GM21381 (cell line): Measurements from ENCODE around the gene PDK4.

Experiments
- ATAC-seq: cut with Tn5 transposase; IDR thresholded peaks from one replicate; pipeline ENCODE4 v1.9.1; 2021; ENCODE audit warnings: mild to moderate bottlenecking, moderate library complexity; ENCODE audit not compliant: unreplicated experiment

PDK4 gene

DNA sequence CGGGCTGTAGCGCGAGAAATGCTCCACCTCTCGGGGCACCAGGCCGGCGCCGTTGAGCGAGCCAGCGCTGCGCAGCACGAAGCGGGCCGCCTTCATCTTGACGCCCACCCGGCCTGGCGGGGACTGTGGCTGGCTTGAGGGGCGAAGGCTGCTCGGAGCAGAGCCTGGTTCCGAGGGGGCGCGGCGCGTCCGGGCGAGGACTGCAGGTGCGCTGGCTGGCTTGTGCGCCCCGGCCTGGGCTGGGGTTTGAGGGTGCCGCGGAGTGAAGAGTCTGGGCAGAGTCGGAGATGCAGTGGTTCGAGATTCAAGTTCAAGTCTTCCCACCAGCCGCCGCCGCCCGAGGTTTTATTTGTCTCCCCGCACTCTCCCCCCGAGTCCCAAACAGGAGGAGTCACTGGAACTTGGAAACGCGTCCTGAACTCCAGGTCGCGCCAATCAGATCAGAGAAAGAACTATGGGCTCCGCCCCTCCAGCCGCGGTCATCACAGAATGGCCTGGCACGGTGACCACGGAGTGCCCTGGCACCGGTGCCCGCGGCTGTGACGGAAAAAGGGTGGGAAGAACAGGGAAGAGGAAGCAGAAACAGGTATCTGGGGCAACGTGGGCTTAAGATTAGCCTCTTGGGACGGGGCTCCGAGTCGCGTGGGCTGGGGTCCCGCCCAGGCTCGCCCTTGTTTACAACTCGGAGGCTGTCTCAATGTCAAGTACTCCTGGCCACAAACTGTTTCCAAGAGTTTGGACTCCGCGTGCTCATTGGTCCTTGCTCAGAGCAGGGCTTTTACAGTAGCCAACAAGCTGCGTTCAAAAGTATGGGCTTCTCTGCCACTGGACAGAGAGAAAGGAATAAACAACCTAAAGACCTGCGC is at the start of gene PDK4:
TSS of gene PDK4 (minus strand) at position 319 of the 866 bp plus-strand sequence. CDS start at position 96, 223 bp downstream.
- ATAC-seq, result no peak

DNA sequence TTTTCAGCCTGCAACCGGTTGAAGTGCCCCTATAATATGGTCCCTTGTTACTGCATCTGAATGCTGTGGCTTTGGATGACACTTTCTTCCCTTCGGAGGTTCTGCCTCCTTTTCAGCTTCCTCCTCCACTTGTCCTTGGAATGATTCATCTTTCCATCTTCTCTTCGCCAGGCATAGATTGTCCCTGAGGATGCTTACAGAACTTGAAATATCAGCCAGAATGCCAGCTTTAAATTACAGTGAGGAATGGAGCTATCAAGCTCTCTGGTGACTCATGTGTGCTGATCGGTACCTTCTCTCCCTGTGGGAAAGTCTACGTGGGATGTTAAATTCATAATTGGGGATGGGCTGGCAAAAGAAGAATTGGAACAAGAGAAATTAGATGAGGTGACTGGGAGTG is 45.9 kb upstream of the PDK4 start:
- no peak for ATAC-seq

DNA sequence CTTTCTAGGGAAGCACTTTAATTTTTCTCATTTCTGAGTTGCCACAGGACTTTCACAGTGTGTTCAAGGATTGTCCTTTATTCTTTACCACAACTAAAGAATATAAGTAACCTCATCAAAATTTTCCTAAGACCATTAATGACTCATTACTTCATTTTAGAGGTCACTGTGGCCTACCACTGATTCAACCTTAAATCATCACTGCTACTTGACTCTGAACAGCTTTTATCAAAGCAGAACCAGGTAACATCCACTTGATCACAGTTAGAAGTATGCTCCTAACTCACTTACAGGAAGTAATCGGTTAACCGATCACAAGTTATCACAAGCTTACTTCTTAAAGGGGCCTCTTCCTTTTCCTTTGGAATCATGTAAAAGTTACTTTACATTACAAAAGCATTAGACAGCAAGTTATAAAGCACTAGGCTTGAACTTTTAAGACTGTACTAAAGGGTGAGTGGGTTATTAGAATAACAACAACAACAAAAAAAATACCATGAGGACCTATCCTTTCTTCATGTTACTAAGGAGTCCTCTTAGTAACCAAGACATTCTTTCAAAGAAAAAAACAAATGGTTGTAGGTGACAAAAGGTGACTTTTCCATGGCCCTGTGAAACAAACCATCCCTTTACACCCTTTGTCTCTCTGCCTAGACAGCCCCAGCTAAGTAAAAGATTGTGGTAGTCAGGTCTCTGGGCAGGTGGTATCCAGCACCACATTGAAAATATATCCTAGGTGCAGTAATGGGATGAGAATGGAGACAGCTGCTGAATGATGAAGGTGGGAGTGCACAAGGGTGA is 40.0 kb upstream of the PDK4 start:
- no peak for ATAC-seq

DNA sequence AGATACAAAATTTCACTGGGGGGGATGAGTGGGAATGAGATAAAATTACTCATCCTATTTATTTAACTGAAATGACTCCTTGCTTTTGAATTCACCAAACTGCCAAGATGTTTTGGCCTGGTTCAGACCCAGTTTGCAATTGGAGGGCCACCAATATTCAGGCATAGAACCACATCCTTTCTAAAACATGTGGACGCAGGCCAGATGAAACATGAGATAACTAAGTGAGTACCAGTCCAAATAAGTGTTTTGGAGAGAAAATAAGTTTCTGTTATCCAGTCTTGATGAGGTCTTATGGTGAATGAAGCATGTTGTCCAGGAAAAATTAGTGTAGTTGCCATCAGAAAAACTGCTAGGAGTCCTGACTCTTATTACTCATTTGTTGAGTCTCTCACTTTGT is 36.3 kb upstream of the PDK4 start:
- no peak for ATAC-seq

DNA sequence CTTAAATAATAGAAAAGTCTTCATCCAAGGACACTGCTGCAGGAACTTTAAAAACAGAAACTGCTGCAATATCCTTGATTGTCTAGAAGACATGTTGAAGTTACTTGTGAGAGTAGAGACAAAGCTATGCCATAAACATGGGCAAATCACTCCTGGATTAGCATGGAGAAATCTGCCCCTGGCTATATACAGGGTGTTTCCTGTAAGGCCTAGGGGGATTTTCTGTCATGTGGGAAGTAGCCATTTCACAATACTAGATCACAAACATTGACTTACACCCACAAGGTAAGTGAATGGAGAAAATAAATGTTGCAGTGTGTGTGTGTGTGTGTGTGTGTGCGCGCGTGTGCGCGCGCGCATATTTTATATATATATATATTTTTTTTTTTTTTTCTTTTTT is 35.2 kb upstream of the PDK4 start:
- ATAC-seq, result no peak

DNA sequence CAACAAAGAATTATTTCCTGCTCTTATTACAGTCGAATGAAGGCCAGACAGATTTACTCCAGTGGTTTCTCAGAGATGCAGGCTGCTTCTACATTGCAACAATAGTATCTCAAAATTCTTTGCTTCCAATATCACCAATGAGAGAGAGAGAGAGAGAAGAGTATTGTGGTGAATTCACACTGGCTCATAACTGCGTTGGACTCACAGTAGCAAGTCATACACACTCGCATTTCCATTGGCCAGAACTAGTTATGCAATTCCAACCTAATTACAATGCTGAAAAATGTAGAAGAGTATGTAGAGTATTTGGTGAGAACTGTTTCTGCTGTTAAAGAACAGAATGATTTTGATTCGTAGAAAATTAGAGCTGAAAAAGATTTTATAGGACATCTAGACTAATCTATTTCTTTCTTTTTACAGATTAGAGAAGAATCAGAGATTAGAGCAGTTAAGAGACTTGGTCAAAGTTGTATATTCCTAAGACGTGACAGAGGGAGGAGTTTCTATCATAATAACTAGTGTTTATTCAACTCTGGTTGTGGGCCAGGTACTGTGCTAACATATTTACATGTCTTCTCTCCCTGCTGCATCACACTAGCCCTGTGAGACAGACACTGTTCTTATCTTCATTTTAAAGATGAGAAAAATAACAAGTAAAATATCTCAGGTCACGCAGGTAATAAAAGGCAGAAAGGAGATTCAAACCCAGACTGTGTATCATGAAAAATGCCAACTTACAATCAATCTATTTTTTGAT is 34.6 kb upstream of the PDK4 start:
- ATAC-seq, result no peak

DNA sequence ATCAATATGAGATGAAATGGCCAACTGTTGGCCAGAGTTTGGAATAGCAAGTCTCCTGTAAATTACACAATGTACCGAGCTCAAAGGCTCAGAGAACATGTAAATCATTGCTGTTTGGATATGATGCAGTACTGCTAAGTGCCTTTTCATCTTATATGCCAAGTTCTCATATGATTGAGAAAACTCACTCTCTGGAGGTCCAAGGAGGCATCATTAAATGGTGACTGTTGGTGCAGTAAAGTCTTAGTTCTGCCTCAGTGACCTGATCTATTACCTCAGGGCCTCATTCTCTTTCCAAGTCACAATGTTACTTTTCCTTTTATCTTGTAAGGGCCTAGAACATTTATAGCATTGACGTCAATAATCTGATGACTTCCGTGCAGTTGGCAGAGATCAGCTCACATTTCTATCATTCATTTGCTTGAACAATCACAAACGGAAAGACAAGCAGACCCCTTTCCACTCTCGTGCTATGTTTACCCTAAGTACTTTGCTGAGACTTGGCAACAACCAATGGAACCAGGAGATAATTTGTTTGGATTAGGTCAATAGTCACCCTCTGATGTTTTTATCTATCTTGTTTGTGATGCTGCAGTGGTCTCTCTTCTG is 32.6 kb upstream of the PDK4 start:
- no peak for ATAC-seq

DNA sequence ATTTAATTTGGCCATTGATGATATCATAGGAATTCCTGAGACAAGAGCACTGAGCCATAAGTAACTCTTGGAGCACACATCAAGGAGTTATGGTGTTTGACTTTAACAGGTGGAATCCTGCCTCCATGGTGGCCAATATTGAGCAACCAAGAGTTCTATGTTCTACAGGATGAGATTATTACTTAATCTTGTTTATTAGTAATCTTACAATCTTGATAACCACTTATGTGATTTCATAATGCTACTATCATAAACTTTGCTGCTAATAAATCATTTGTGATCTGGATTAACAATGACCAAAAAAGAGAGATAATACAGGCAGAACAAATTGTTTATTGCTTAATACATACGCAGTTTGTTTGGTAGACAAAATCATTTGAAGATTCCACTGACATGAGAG is 27.5 kb upstream of the PDK4 start:
- no peak for ATAC-seq

DNA sequence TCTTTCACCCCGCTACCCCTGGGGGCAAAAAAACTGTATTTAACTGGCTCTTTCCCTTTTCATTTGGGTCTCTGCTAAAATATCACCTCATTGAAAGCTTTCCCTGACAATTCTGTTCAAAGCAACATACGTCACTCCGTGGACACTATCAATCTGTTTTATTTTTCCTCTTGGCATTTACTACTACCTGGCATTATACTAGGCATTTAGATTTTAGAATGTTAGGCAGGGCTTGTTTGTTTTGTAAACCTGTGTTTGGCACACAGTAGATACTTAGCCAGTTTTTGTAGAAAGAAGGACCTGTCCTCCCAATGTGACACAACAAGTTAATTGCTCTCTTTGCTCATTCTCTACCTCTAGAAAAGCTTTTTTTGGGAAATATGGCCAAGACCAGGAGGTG is 26.5 kb upstream of the PDK4 start:
- ATAC-seq, result no peak

DNA sequence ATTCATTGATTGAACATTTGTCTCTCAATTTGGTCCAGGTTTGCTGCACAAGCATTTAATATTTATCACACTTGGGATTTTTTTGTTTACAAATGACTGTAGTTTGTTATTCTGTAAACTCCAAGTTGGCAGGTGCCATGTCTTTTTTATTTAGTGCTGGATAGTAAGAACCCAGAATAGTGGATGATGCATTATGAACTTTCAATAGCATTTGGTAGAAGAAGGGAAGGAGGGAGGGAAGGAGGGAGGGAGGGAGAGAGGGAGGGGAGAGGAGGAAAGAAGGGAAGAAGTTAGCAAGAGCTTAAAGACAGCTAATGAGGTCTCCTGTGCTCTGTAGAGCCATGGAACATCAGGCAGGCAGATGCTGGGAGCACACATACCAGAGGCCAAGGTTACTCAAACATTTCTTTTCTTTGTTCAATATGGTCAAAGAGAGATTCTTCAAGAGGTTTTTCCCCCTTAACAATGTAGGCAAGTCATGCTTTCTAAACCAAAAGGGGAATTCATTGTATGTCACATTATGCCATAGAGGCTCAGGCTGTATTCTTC is 25.8 kb upstream of the PDK4 start:
- no peak for ATAC-seq

DNA sequence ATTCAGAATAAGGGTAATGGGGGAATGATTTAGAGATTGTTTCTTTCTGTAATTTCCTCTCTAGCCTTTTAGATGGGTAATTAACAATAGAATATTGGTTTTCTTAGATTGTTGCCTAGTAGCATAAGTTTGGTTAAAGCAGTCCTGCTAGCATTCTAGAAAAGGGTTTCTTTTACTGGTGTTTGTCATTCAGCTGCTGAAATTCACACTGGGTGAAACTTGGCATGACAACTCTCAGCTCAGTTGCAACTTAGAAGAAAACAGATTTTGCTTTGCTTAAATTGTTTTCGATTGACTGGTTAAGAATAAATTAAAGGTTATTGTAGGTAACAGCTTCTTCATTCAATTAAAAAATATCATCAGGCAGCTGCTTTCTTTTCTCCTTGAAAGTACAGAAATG is 25.1 kb upstream of the PDK4 start:
- no peak for ATAC-seq

DNA sequence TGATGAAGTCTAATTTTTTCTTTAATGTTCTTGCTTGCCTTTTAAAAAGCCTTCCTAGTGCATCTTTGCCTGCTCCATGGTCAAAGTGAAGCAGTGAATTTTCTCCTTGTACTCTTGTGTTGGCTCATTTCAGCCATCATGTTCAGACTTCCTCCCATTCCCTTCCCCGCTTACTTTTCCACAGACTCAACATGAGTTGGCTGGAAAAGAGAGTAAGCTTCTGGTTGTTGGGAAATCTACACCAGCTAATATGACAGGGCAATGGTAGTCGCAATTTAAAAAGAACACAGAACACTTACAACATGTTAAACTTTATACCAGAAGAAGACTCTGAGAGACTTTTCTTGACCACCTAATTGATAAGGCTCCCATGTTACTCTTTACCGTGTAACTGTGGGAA is 24.3 kb upstream of the PDK4 start:
- ATAC-seq, result no peak

DNA sequence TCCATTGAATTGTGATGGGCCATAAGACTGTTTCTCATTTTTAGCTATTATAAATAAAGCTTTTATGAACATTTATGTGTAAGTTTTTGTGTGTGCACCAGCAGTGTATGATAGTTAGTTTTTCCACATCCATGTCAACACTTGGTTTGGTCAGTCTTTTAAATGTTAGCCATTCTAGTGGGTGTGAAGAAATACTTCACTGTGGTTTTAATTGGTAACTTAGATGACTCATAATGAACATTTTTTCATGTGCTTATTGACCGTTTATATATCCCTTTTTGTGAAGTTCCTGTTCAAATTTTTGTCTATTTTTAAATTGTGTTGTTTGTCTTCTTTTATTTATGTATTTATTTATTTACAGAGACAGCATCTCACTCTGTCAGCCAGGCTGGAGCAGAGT is 23.6 kb upstream of the PDK4 start:
- no peak for ATAC-seq

DNA sequence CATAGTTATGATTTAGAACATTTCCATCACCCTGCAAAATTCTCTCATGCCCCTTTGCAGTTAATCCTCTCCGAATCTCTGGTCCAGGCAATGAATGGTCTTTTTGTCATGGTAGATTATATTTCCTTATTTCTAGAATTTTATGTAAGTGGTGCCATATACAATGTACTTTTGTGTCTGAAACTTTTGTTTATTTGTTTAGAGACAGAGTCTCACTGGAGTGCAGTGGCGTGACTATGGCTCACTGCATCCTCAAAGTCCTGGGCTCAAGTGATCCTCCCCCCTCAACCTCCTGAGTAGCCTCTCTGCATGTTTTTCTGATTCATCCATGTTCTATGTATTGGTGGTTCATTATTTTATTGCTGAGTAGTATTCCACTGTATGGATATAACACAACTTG is 23.2 kb upstream of the PDK4 start:
- no peak for ATAC-seq

DNA sequence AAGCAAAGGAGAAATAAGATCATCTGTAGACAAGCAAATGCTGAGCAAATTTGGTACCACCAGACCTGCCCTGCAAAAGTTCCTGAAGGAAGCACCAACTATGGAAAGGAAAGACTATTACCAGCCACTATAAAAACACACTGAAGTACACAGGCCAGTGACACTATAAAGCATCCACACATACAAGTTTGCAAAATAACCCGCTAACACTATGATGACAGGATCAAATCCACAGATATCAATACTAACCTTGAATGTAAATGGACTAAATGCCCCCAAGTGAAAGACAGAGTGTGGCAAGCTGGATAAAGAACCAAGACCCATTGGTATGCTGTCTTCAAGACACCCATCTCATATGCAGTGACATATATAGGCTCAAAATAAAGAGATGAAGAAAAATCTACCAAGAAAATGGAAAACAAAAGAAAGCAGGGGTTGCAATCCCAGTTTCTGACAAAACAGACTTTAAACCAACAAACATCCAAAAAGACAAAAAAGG is 18.2 kb upstream of the PDK4 start:
- no peak for ATAC-seq

DNA sequence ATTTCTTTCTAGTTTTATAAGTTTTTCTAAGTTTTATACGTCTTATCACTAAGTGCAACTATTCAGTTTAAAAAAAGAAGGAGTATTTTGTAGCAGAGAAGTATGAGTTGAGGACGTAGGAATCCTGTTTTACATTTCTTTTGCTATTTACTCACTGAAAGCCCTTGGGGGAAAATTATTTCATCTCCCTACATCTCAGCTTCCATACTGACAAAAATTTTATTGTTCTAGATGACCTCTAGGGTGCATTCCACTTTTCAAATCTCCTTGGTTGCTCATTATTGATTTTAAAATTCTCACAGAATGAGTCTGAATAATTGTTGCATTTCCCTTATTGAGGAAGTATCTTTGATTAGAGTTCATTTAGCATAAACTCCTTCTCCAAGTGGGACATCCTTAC is 14.9 kb upstream of the PDK4 start:
- ATAC-seq, result no peak

DNA sequence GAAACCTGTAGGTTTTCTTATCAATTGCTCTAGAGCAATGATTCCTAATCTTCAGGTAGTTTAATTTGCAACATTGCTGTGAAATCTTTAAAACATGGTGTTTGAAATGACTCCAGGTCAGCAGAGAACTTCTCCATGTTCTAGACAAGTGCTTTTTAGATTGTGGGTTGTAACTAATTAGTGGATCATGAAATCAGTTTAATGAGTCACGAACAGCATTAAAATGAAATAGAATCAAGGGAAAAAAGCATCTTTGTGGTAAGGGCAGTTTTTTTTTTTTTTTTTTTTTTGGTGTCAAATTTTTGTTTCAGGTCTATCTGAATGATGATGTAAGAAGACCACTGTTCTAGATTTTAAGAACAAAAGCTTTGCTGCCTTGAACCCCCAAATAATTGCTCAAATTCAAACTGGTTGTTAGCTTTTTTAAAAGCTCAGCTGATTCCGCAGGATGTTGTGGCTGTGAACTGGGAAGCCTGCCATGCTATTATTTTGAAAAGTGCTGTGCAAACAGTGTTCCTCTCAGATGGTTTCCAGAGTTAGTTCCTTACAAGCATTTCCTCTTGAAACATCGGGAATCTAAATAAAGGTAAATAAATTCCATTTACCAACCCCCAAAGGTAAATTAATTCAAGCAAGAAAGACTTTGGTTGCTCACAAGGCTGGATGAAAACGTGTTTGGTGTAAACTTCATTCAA is 13.1 kb upstream of the PDK4 start:
- no peak for ATAC-seq

DNA sequence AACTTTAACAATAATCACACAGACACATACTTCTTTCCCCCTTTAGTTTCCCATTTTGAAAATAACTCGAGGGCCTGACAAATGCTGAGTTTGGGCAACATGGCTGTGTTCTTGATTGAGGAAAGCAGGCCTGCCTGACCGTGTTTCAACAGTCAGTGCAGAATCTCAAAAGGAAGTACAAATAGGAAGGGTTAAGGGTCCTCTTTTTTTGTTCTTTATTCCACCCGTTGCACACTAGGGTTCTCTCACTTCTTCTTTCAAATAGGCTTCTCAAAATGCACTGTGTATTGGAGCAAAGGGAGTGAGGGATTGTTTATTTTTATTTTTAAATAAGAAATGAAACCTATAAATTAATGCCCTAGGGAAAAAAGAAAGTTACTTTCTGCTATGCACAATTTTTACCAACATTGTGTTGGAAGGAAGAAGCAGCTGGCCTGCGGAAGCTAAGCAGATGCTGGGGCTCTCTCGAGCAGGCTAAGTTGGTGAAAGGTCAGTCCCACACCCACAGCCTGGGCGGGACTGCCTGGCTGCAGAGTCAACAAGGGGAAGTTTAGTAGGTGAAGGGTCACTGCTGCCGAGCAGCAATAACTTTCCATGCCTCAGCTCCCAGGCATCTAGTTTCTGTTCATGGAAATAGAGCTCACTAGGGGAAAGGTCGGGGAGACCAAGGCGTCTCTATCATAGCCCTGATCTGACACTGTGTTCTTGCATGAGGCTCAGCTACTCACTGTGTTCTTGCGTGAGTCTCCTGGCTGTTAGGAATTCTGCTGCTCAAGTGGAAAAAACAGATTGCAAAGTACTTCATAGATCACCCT is 12.2 kb upstream of the PDK4 start:
- ATAC-seq, result peak; percentile 98

DNA sequence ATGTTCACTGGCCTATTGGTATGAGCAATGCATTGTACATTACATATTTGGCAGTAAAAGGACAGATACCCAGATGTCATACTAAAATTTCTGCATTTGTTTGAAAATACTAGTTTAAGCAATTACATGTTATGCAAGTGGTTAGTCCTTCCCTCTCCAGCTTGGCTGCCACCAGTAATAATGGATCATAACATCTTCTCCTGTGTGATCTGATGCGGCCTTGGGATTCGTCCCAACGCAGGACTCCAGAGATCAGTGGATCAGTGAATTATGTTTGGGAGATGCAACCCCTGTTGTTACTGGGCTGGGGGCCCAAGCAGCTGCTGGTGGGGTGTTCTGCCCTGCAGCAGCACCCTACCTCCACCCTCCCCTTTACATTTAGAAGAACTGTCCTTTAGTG is 11.2 kb upstream of the PDK4 start:
- no peak for ATAC-seq
